CD4-positive, CD25-positive, alpha-beta regulatory T cell (primary cell): ENCODE measurements around the gene AIRE. TPM values are rescaled to one million over a fixed set of nuclear protein-coding genes. Genes with fewer than 3 reads are reported as not detected.

Experiments used
- ATAC-seq, 2 donors: fragments of 150-1000 bp; cut with Tn5 transposase; one replicate each; pipeline ENCODE4 v1.10.0; 2021; ENCODE audit warnings: low read depth in 2 of 2, moderate number of reproducible peaks in 2 of 2, moderate library complexity in 1 of 2
- DNase-seq, 3 donors: peaks; one replicate each; pipeline versions ENCODE4 v3.0.0 to v3.0.0-alpha.2; 2012 to 2022; ENCODE audit warnings: mixed read lengths in 1 of 3
- H3K27ac ChIP-seq: one replicate; pipeline ENCODE4 v1.7.0; 2013; ENCODE audit warnings: mild to moderate bottlenecking, low read length; ENCODE audit not compliant: insufficient read depth, poor library complexity, severe bottlenecking
- H3K27me3 ChIP-seq: one replicate; pipeline ENCODE4 v1.7.0; 2013; ENCODE audit warnings: low read length; ENCODE audit not compliant: control insufficient read depth, insufficient read depth
- H3K36me3 ChIP-seq: one replicate; pipeline ENCODE4 v1.7.0; 2013; ENCODE audit warnings: mild to moderate bottlenecking, low read length, moderate library complexity; ENCODE audit not compliant: control insufficient read depth, insufficient read depth
- H3K4me1 ChIP-seq: 2 replicates; pipeline ENCODE4 v1.7.0; 2013; ENCODE audit warnings: mild to moderate bottlenecking, low read length; ENCODE audit not compliant: insufficient read depth, control insufficient read depth, poor library complexity, severe bottlenecking
- H3K4me3 ChIP-seq: one replicate; pipeline ENCODE4 v1.7.0; 2013; ENCODE audit warnings: low read depth, mild to moderate bottlenecking, low read length, moderate library complexity
- H3K9me3 ChIP-seq, 2 experiments: 1 replicate in 1 of 2; 2 replicates in 1 of 2; pipeline ENCODE4 v1.7.0; 2013; ENCODE audit warnings: low read length in 2 of 2, mild to moderate bottlenecking in 1 of 2, moderate library complexity in 1 of 2; ENCODE audit not compliant: control insufficient read depth in 2 of 2
- H3K27ac Mint-ChIP-seq, 3 donors: one replicate each; pipeline ENCODE4 v1.8.0; 2020 to 2022; ENCODE audit warnings: mild to moderate bottlenecking in 3 of 3, mixed read lengths in 3 of 3, moderate library complexity in 2 of 3
- H3K27me3 Mint-ChIP-seq: one replicate; pipeline ENCODE4 v1.8.0; 2022; ENCODE audit warnings: mild to moderate bottlenecking, mixed read lengths
- H3K36me3 Mint-ChIP-seq: one replicate; pipeline ENCODE4 v1.8.0; 2020; ENCODE audit warnings: mixed read lengths
- H3K4me1 Mint-ChIP-seq, 4 donors: one replicate each; pipeline ENCODE4 v1.8.0; 2020 to 2022; ENCODE audit warnings: mixed read lengths in 4 of 4, mild to moderate bottlenecking in 1 of 4
- H3K4me3 Mint-ChIP-seq, 4 donors: one replicate each; pipeline ENCODE4 v1.8.0; 2020 to 2022; ENCODE audit warnings: mild to moderate bottlenecking in 4 of 4, mixed read lengths in 4 of 4, moderate library complexity in 3 of 4
- H3K9me3 Mint-ChIP-seq, 7 donors: one replicate each; pipeline ENCODE4 v1.8.0; 2020 to 2022; ENCODE audit warnings: mixed read lengths in 7 of 7, mild to moderate bottlenecking in 3 of 7, moderate library complexity in 2 of 7
- polyA plus RNA-seq, 4 donors: library from polyadenylated mRNA; unstranded; fragments of 300-500 nt; fragmentation: Illumina TruSeq; gene quantifications; one replicate each; pipeline ENCODE4 v1.2.3, GENCODE V29; 2021
- total RNA-seq: library from RNA; stranded (reverse); gene quantifications from one replicate; pipeline ENCODE4 v1.2.3, GENCODE V29; 2022

AIRE gene
- total and polyA plus RNA-seq, 5 donors from 2014 or later = 0.07 to 2.0 (median 0.39) TPM

- Mint-ChIP-seq H3K27ac (no peak overlapping the region), H3K4me1 (peaks cover 0 to 12% (median under 1%) of the 10 kb centered on the region in 4 donors), H3K36me3 (no peaks in the 10 kb centered on the region), H3K4me3 (no peak overlapping the region), H3K27me3 (peaks cover 9% of the 10 kb centered on the region), H3K9me3 (peaks cover 0 to 2% (median 0%) of the 10 kb centered on the region in 7 donors)
- Histone ChIP-seq H3K4me1 (peaks cover 4% of the 10 kb centered on the region), H3K27me3 (no peaks in the 10 kb centered on the region), H3K27ac (no peak overlapping the region), H3K4me3 (no peak overlapping the region), H3K9me3 (no peaks in the 10 kb centered on the region), H3K36me3 (no peaks in the 10 kb centered on the region)
- DNase-seq (no peak), ATAC-seq (no peak)
These were observed 62.3 kb downstream of the AIRE start for GRCh38 chr21:44347911-44348451.

Other genes starting within 250 kb of the AIRE start
- 17.6 TPM for gene PWP2, start 178.5 kb upstream of the AIRE start, total RNA-seq
- gene PWP2, start 178.5 kb upstream of the AIRE start, polyA plus RNA-seq = 10 to 100 TPM in 1 of 4 donors, 1 to 10 TPM in 1, under 1 TPM in 2; 0.78 to 15.7 (median 4.1) TPM
- gene GATD3, start 152.2 kb upstream of the AIRE start, total RNA-seq = 32.1 TPM
- 10 to 100 TPM in 2 of 4 donors, 1 to 10 TPM in 2; 3.9 to 51.4 (median 27.6) TPM for gene GATD3, start 152.2 kb upstream of the AIRE start, polyA plus RNA-seq
- gene ICOSLG, start 44.9 kb upstream of the AIRE start, total RNA-seq = 22.6 TPM
- gene ICOSLG, start 44.9 kb upstream of the AIRE start, polyA plus RNA-seq = 1 to 10 TPM in 2 of 4 donors, under 1 TPM in 2; 0.49 to 2.0 (median 1.3) TPM
- gene DNMT3L, start 24.0 kb upstream of the AIRE start, total RNA-seq = not detected
- gene DNMT3L, start 24.0 kb upstream of the AIRE start, polyA plus RNA-seq = not detected
- gene PFKL, start 14.2 kb downstream of the AIRE start, total RNA-seq = 204 TPM
- 100 to 1,000 TPM; 125 to 185 (median 157) TPM for gene PFKL, start 14.2 kb downstream of the AIRE start, polyA plus RNA-seq
- gene CFAP410, start 53.5 kb downstream of the AIRE start, total RNA-seq = 49.1 TPM
- gene CFAP410, start 53.5 kb downstream of the AIRE start, polyA plus RNA-seq = 10 to 100 TPM; 16.4 to 18.1 (median 17.1) TPM
- 3.1 TPM for gene TRPM2, start 67.7 kb downstream of the AIRE start, total RNA-seq
- 1 to 10 TPM in 2 of 4 donors, under 1 TPM in 2; 0.38 to 1.1 (median 0.79) TPM for gene TRPM2, start 67.7 kb downstream of the AIRE start, polyA plus RNA-seq
- 1.6 TPM for gene LRRC3, start 169.6 kb downstream of the AIRE start, total RNA-seq
- gene LRRC3, start 169.6 kb downstream of the AIRE start, polyA plus RNA-seq = under 1 TPM; 0.15 to 0.44 (median 0.38) TPM